GM12878 (cell line): ENCODE data around the gene IKZF1.

Source experiments
- EP300 ChIP-seq, 2 experiments: fragments of 150-350 bp in 1 of 2; IDR thresholded peaks; 2 replicates each; pipeline ENCODE4 v1.6.1; 2011 to 2012; ENCODE audit warnings: low read depth in 2 of 2, low read length in 2 of 2, borderline replicate concordance in 1 of 2, improper control_type of control experiment in 1 of 2, inconsistent platforms in 1 of 2; ENCODE audit not compliant: control insufficient read depth in 1 of 2
- GABPA ChIP-seq: IDR thresholded peaks from 2 replicates; pipeline ENCODE4 v1.6.1; 2014; ENCODE audit warnings: antibody characterized with exemption, low read depth, mild to moderate bottlenecking, inconsistent platforms
- GATAD2B ChIP-seq: fragments of 450-650 bp; conservative IDR thresholded peaks from 2 replicates; pipeline ENCODE4 v1.6.1; 2017; ENCODE audit warnings: low read depth, mild to moderate bottlenecking, moderate library complexity
- JUND ChIP-seq: IDR thresholded peaks from 2 replicates; pipeline ENCODE4 v1.6.1; 2012; ENCODE audit warnings: low read depth, mild to moderate bottlenecking, low read length, improper control_type of control experiment, moderate library complexity
- POLR2A ChIP-seq: IDR thresholded peaks from 2 replicates; pipeline ENCODE4 v1.6.1; 2011; ENCODE audit warnings: low read depth, mild to moderate bottlenecking, low read length
- SMAD1 ChIP-seq: fragments of 450-650 bp; IDR thresholded peaks from 2 replicates; pipeline ENCODE4 v1.6.1; 2018; ENCODE audit warnings: mild to moderate bottlenecking, low read depth; ENCODE audit not compliant: partially characterized antibody
- ZZZ3 ChIP-seq: IDR thresholded peaks from 2 replicates; pipeline ENCODE4 v1.6.1; 2011; ENCODE audit warnings: low read depth; ENCODE audit not compliant: control insufficient read depth, insufficient read length
- TF ChIP-seq, protein P1 (sequence below), 3 experiments: IDR thresholded peaks in 2 of 3; conservative IDR thresholded peaks in 1 of 3; 2 replicates each; pipeline ENCODE4 v1.5.1; 2011; ENCODE audit warnings: low read depth in 3 of 3, low read length in 3 of 3, mild to moderate bottlenecking in 3 of 3, control low read depth in 2 of 3, moderate library complexity in 2 of 3, inconsistent platforms in 1 of 3, mixed read lengths in 1 of 3; ENCODE audit not compliant: control insufficient read depth in 2 of 3, insufficient read depth in 1 of 3; ENCODE audit errors: extremely low read depth in 1 of 3

DNA sequence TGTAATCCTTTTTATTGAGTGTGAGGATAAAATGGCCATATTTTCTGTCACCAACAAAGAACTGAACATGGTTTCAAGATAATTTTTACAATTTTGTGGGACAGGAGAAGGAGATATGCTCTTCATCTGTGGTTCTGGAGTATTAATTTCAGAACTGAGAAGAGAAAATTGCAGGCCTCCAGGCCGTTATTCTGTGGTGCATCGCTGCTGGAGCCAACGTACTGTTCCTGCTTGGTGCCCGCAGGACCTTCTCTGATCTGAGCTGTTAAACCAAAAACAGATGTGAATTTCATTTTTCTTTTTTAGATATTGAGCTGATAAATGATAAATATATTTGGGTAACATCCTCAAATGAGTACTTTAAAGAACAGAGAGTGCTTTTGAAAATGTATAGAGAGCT, 63.9 kb downstream of the IKZF1 start:
- TF ChIP-seq ZZZ3 (no peak), POLR2A (no peak), JUND (no peak), EP300 (IDR thresholded peaks at IDR 0.05; ENCODE audit: borderline replicate concordance in 1 of 2, control insufficient read depth in 1 of 2, low read depth in 2 of 2, low read length in 2 of 2) (no peak), GATAD2B (no peak), GABPA (no peak), SMAD1 (no peak)
- TF ChIP-seq, protein P1, sequence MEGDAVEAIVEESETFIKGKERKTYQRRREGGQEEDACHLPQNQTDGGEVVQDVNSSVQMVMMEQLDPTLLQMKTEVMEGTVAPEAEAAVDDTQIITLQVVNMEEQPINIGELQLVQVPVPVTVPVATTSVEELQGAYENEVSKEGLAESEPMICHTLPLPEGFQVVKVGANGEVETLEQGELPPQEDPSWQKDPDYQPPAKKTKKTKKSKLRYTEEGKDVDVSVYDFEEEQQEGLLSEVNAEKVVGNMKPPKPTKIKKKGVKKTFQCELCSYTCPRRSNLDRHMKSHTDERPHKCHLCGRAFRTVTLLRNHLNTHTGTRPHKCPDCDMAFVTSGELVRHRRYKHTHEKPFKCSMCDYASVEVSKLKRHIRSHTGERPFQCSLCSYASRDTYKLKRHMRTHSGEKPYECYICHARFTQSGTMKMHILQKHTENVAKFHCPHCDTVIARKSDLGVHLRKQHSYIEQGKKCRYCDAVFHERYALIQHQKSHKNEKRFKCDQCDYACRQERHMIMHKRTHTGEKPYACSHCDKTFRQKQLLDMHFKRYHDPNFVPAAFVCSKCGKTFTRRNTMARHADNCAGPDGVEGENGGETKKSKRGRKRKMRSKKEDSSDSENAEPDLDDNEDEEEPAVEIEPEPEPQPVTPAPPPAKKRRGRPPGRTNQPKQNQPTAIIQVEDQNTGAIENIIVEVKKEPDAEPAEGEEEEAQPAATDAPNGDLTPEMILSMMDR (IDR thresholded peaks at IDR 0.05 in 2 of 3, conservative IDR thresholded peaks at IDR 0.05 in 1 of 3; ENCODE audit: control insufficient read depth in 2 of 3, extremely low read depth in 1 of 3, insufficient read depth in 1 of 3, low read depth in 3 of 3, low read length in 3 of 3), result no peak
